Thoracic aorta (tissue), 2 donors: ENCODE measurements around the gene IL36B. TPM values are rescaled to one million over a fixed set of nuclear protein-coding genes. Genes with fewer than 3 reads are reported as not detected.

ENCODE experiments used
- ATAC-seq: fragments of 150-250 bp; one replicate; pipeline ENCODE4 v1.8.0; 2017; ENCODE audit warnings: low read depth; ENCODE audit not compliant: insufficient number of reproducible peaks, low FRiP score
- DNase-seq: peaks from one replicate; pipeline ENCODE4 v3.0.0-alpha.2; 2020; ENCODE audit warnings: low spot score
- H3K27ac ChIP-seq, 2 donors: fragments of 200-600 bp; sonication (generic); 1 replicate in 1 of 2; 2 replicates in 1 of 2; pipeline ENCODE4 v1.5.1; 2016; ENCODE audit warnings: mild to moderate bottlenecking in 2 of 2, moderate library complexity in 2 of 2
- H3K27me3 ChIP-seq: fragments of 200-600 bp; sonication (generic); replicated peaks from 2 replicates; pipeline ENCODE4 v1.6.0; 2016; ENCODE audit warnings: mild to moderate bottlenecking; ENCODE audit not compliant: insufficient read depth
- H3K36me3 ChIP-seq: fragments of 200-600 bp; sonication (generic); one replicate; pipeline ENCODE4 v1.5.1; 2016
- H3K4me1 ChIP-seq, 2 donors: fragments of 200-600 bp; sonication (generic); 1 replicate in 1 of 2; 2 replicates in 1 of 2; pipeline versions ENCODE4 v1.5.1 to v1.6.0; 2016; ENCODE audit warnings: low read depth in 2 of 2, mild to moderate bottlenecking in 1 of 2; ENCODE audit not compliant: control insufficient read depth in 1 of 2
- H3K4me3 ChIP-seq: fragments of 200-600 bp; sonication (generic); 2 replicates; pipeline ENCODE4 v1.5.1; 2016; ENCODE audit warnings: mild to moderate bottlenecking
- H3K9me3 ChIP-seq: fragments of 200-600 bp; sonication (generic); 2 replicates; pipeline ENCODE4 v1.5.1; 2016
- total RNA-seq, 2 donors: library from RNA; depleted of rRNA; stranded (reverse); fragments of >200 nt; gene quantifications; one replicate each; pipeline versions ENCODE4 v1.1.0 to v1.2.3, GENCODE V29; 2016
- TF ChIP-seq, protein P1 (sequence below): fragments of 200-600 bp; sonication (generic); IDR thresholded peaks from one replicate; pipeline ENCODE4 v1.5.1; 2019; ENCODE audit warnings: antibody characterized with exemption

IL36B gene
- total RNA-seq, 2 donors from 2014 or later = not detected

DNA sequence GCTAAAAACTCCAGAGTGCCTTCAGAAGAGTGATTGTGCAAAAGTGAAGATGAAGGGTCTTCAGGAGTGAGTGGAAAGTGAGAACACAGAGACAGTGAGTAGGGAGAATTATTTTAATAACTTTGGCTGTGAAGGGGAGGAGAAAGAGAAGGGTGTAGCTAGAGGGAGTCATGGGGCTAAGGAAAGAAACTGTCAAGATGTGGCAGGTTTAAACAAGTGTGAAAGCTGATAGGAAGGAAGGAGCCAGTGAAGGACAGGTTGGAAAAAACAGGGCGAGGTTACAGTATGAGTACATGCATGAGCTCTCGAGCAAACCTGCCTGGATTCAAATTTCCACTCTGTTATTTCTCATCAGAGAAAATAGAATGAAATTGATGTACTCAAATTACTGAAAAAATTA is 32.9 kb upstream of the IL36B start:
- Histone ChIP-seq H3K27ac (no peak overlapping the region), H3K27me3 (no peaks in the 10 kb centered on the region), H3K36me3 (no peaks in the 10 kb centered on the region), H3K4me3 (no peak overlapping the region), H3K9me3 (no peaks in the 10 kb centered on the region), H3K4me1 (no peaks in the 10 kb centered on the region)
- TF ChIP-seq, protein P1, sequence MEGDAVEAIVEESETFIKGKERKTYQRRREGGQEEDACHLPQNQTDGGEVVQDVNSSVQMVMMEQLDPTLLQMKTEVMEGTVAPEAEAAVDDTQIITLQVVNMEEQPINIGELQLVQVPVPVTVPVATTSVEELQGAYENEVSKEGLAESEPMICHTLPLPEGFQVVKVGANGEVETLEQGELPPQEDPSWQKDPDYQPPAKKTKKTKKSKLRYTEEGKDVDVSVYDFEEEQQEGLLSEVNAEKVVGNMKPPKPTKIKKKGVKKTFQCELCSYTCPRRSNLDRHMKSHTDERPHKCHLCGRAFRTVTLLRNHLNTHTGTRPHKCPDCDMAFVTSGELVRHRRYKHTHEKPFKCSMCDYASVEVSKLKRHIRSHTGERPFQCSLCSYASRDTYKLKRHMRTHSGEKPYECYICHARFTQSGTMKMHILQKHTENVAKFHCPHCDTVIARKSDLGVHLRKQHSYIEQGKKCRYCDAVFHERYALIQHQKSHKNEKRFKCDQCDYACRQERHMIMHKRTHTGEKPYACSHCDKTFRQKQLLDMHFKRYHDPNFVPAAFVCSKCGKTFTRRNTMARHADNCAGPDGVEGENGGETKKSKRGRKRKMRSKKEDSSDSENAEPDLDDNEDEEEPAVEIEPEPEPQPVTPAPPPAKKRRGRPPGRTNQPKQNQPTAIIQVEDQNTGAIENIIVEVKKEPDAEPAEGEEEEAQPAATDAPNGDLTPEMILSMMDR = no peak
- ATAC-seq (no peak), DNase-seq (no peak)

DNA sequence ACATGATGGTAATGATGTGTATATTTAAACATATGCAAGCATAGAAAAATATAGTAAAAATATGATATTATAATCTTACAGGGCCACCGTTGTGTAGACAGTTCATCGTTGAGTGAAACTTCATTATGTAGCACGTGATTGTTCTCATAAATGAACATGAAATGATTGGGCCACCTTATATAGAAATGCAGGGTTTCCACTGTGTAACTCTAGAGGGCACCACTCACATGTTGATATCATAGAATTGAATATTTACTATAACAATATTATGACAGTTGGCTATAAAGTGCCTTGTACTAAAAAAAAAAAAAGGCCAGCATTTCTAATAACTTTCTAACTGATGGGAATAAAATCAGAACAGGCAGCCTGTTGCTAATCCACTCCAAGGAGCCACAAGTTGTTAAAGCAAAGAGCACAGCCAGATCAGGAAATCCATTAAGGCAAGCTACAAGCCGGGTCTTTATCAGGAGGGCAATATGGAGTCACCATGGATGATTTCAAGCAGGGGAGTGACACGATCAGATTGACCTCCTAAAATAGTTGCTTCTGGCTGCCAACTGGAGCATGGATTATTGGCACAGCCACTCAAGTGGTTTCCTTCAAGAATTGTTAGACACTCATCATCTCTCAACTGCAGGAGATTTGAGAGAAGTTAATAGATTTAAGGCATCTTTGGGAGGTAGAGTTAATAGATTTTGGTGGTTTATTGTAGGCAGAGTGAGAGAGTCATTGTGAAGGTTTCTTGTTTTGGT is 31.8 kb upstream of the IL36B start:
- ATAC-seq (no peak), DNase-seq (no peak)
- H3K4me3 ChIP-seq = no peak overlapping the region
- no peaks in the 10 kb centered on the region for H3K27me3 ChIP-seq
- H3K27ac ChIP-seq = no peak overlapping the region
- no peaks in the 10 kb centered on the region for H3K36me3 ChIP-seq
- no peaks in the 10 kb centered on the region for H3K4me1 ChIP-seq
- no peaks in the 10 kb centered on the region for H3K9me3 ChIP-seq
- TF ChIP-seq, protein P1 = no peak

DNA sequence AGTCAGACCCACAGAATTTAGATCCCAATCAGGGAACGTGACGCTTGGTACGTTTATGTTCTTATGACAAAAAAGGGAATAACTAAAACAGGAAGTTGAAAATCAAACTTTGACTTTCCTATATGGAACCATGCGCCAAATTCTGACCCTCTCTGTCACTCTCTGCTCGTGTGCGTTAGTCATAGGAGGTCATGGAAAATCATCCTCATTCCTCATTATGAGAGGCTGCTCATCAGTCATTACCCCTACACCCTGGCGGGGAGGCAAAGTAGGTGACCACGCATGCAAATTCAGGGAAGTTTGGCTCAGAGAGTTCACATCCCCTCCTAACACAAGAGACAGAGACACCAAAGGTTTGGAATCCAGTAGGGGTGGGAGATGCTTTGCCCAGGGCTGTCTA is 30.6 kb upstream of the IL36B start:
- DNase-seq (no peak), ATAC-seq (no peak)
- no peaks in the 10 kb centered on the region for H3K9me3 ChIP-seq
- no peaks in the 10 kb centered on the region for H3K36me3 ChIP-seq
- H3K4me3 ChIP-seq = no peak overlapping the region
- no peak overlapping the region for H3K27ac ChIP-seq
- H3K27me3 ChIP-seq = no peaks in the 10 kb centered on the region
- H3K4me1 ChIP-seq = no peaks in the 10 kb centered on the region
- TF ChIP-seq, protein P1 = no peak

DNA sequence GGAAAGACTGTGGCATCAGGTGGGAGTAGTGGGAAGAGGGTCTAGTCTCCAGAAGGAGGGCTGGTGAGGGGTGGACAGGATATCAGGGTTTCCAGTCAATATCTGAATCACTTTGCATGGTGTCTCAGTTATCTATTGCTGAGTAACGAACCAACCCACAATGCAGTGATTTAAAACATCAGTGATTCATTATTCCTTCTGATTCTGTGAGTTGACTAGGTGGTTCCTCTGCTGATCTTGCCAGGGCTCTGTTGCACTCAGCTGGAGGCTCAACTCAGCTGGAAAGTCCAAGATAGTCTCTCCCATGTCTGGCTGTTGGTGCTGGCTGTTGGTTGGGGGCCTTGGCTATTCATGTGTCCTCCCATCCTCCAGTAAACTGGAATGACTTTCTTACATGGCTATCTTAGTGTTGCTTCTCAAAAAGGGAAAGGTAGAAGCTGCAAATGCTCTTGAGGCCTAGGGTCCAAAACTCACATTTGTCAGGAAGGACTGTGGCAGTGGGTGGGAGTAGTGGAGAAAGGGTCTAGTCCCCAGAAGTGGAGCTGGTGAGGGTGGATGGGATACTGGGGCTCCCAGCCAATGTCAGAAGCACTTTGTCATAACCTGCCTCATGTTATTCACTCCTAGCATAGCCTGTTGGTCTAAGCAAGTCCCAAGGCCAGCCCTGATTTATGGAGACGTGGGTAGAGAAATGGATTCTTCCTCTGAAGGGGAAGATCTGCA is 29.0 kb upstream of the IL36B start:
- no peak for ATAC-seq
- no peak overlapping the region for H3K27ac ChIP-seq
- DNase-seq = no peak
- H3K4me1 ChIP-seq = no peaks in the 10 kb centered on the region
- H3K36me3 ChIP-seq = no peaks in the 10 kb centered on the region
- H3K4me3 ChIP-seq = no peak overlapping the region
- TF ChIP-seq, protein P1 = no peak
- no peaks in the 10 kb centered on the region for H3K27me3 ChIP-seq
- H3K9me3 ChIP-seq = no peaks in the 10 kb centered on the region

DNA sequence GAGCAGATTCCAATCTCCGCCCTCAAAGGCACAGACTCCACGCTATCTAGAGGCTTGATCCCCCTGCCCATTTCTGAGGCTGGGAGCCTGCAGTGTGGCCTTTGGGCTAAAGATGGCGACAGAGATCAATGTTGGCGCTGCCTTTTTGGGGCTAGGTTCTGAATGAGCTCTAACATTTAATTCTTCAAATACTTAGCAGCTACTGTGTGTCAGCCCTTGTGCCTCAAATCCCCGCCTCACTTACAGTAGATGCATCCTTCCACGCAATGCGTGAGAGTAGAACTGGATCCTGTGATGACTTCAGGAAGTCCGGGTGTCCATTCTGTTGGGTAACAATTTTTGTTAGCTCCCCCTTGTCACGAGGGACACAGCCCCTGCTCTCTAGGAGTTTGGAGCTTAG is 27.5 kb upstream of the IL36B start:
- H3K9me3 ChIP-seq = no peaks in the 10 kb centered on the region
- ATAC-seq (no peak), DNase-seq (no peak)
- no peak overlapping the region for H3K27ac ChIP-seq
- no peaks in the 10 kb centered on the region for H3K4me1 ChIP-seq
- no peaks in the 10 kb centered on the region for H3K27me3 ChIP-seq
- TF ChIP-seq, protein P1 = no peak
- no peak overlapping the region for H3K4me3 ChIP-seq
- no peaks in the 10 kb centered on the region for H3K36me3 ChIP-seq
